ENCODE results near the gene PLCXD1. TPM values are rescaled to one million over a fixed set of nuclear protein-coding genes. Genes with fewer than 3 reads are reported as not detected.

Gene PLCXD1
- total RNA-seq, 2 experiments from 2014 or later = 42.2 to 46.5 TPM

DNA sequence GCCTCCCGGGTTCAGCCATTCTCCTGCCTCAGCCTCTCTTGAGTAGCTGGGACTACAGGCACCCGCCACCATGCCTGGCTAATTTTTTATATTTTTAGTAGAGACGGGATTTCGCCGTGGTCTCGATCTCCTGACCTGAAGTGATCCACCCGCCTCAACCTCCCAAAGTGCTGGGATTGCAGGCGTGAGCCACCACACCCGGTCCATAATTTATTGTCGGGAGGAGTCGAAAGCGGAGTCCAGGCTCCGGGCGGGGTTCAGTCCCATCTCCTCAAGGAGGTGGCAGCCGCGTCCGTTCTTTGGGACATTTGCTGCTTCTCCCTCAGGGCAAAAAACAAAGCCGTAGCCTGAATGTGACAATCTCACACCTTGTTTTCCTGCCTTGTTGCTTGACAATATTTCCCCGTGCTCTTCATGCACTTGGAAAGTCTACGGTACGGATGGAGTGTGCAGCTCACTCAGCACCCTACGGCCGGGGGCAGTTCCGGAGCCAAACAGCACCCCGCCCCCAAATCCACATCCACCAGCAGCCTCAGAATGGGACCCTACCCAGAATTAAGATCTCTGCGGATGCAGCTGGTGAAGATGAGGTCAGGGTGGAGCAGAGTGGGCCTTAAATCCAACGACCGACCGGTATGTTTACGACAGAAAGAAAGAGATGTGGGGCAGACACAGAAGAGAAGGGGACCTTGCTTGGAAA lies 27.8 kb downstream of the PLCXD1 start:
- Mint-ChIP-seq H3K4me1 (ENCODE audit: low read depth) (no peaks in the 10 kb centered on the region), H3K27ac (no peak overlapping the region), H3K27me3 (no peaks in the 10 kb centered on the region), H3K4me3 (no peak overlapping the region), H3K9me3 (no peaks in the 10 kb centered on the region), H3K36me3 (peaks cover 49% of the 10 kb centered on the region)
- intact Hi-C loops (cut with micrococcal nuclease) = no loop called here
- no peak for DNase-seq
- CTCF ChIA-PET = no interaction called here
- POLR2A ChIA-PET = no interaction called here

DNA sequence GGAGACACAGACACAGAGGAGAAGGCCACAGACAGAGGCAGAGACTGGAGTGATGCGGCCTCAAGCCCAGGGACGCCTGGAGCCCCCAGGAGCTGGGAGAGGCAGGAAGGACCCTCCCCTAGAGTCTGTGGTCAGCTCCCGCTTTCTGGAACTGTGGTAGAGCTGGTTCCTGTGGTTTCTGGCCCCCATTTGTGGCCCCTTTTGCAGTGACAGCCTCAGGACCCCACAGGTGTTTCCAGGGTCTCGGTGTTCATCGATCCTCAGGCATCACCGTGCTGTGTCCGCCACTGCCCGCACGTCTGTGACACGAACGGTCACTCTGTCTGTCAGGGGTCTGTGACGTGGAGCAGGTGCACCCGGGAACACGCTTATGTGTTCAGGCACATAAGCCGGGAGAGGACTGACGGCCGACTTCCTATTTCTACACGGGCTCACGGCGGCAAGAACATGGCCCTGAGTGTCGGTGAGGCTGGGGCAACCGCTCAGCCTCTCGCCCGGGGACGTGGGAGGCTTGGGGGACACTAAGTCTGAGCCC lies 29.5 kb downstream of the PLCXD1 start:
- Mint-ChIP-seq H3K27me3 (no peaks in the 10 kb centered on the region), H3K9me3 (no peaks in the 10 kb centered on the region), H3K27ac (no peak overlapping the region), H3K4me1 (ENCODE audit: low read depth) (no peaks in the 10 kb centered on the region), H3K4me3 (no peak overlapping the region), H3K36me3 (peaks cover 39% of the 10 kb centered on the region)
- intact Hi-C loops (cut with micrococcal nuclease) = no loop called here
- POLR2A ChIA-PET = no interaction called here
- CTCF ChIA-PET = no interaction called here
- no peak for DNase-seq

DNA sequence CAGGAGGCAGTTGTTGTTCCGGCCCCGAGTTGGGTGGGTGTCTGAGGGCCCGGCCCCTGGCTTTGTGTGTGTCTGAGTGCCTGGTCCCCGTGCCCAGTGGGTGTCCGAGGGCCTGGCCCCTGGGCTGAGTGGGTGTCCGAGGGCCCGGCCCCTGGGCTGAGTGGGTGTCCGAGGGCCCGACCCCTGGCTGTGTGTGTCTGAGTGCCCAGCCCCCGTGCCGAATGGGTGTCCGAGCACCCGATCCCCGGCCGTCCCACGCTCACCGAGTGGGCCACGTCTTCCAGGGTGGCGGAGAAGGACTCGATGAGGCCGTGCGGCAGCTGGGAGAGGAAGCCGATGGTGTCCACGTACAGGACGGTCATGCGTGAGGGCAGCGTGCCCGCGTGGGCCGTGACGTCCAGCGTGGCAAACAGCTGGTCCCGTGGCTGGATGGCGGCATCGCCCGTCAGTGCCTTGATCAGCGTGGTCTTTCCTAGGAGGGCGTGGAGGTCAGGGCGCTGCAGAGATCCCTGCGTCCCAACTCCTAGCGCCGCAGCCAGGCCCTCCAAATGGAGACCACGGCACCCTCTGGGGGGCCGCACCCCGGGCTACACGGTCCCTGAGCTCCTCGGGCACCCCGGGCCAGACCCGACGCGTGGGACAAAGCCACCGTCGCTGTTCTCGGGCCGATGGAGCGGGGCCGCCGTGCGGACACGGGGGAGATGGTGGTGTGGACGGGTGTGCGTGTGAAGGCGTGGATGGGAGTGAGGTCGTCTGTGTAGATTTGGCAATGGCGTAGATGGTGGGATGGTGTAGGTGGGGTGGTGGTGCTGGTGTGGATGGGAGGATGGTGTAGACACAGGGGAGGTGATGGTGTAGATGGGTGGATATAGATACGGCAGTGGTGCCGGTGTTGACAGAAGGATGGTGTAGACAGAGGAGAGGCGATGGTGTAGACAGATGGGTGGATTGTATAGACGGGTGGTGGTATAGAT lies 30.3 kb downstream of the PLCXD1 start:
- Mint-ChIP-seq H3K9me3 (no peaks in the 10 kb centered on the region), H3K4me1 (ENCODE audit: low read depth) (no peaks in the 10 kb centered on the region), H3K27me3 (no peaks in the 10 kb centered on the region), H3K4me3 (no peak overlapping the region), H3K36me3 (peaks cover 36% of the 10 kb centered on the region), H3K27ac (no peak overlapping the region)
- CTCF ChIA-PET = no interaction called here
- POLR2A ChIA-PET = no interaction called here
- DNase-seq = no peak
- intact Hi-C loops (cut with micrococcal nuclease) = no loop called here

DNA sequence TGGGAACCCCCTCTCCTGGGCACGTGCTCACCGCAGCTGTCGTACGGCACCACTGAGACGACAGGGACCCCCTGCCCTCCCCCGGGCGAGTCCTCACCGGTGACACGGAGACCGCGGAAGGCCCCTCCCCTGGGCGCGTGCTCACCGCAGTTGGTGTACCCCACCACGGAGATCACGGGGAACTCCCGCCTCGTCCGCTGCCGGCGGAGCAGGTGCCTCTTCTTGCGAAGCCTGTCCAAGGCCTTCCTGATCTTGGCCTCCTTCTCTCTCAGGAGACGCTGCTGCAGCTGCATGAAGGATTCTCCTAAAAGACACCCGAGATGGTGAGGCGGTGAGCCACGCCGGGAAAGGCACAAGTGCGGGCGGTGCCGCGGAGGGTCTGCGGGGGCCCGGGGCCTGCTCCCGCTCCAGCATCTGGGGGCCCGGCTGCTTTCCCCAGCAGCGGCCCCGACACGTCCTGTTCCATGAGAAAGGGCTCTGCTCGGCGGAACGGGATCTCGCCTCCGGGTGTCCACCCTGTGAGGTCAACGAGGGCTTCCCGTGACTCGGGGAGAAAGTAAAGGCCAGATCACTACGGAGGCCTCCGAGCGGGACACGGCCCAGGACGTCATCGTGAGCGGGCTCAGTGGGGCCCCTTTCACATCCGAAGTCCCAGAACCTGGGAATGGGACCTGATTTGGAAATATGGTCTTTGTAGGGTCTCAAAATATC lies 31.6 kb downstream of the PLCXD1 start:
- CTCF ChIA-PET = no interaction called here
- H3K9me3 Mint-ChIP-seq = no peaks in the 10 kb centered on the region
- H3K4me3 Mint-ChIP-seq = no peak overlapping the region
- H3K4me1 Mint-ChIP-seq (ENCODE audit: low read depth) = peaks cover 8% of the 10 kb centered on the region
- peaks cover 29% of the 10 kb centered on the region for H3K36me3 Mint-ChIP-seq
- H3K27me3 Mint-ChIP-seq = no peaks in the 10 kb centered on the region
- intact Hi-C loops (cut with micrococcal nuclease) = no loop called here
- H3K27ac Mint-ChIP-seq = no peak overlapping the region
- POLR2A ChIA-PET = no interaction called here
- no peak for DNase-seq

DNA sequence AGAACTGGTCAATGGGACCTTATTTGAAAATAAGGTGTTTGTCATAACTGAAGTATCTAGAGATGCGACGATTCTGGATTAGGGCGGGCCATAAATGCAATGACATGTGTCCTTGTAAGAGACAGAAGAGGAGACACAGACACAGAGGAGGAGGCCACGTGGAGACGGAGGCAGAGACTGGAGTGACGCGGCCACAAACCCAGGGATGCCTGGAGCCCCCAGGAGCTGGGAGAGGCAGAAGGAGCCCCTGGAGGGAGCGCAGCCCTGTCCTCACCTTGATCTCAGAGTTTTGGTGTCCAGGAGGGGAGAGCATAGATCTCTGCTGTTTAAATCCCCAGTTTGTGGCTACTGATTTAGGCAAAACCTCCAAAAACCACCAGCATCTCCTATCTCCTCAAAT lies 32.4 kb downstream of the PLCXD1 start:
- intact Hi-C loops (cut with micrococcal nuclease) = no loop called here
- H3K36me3 Mint-ChIP-seq = peaks cover 29% of the 10 kb centered on the region
- H3K9me3 Mint-ChIP-seq = no peaks in the 10 kb centered on the region
- peaks cover 11% of the 10 kb centered on the region for H3K4me1 Mint-ChIP-seq (ENCODE audit: low read depth)
- no peak overlapping the region for H3K4me3 Mint-ChIP-seq
- CTCF ChIA-PET = no interaction called here
- DNase-seq = no peak
- no peak overlapping the region for H3K27ac Mint-ChIP-seq
- POLR2A ChIA-PET = no interaction called here
- H3K27me3 Mint-ChIP-seq = no peaks in the 10 kb centered on the region

DNA sequence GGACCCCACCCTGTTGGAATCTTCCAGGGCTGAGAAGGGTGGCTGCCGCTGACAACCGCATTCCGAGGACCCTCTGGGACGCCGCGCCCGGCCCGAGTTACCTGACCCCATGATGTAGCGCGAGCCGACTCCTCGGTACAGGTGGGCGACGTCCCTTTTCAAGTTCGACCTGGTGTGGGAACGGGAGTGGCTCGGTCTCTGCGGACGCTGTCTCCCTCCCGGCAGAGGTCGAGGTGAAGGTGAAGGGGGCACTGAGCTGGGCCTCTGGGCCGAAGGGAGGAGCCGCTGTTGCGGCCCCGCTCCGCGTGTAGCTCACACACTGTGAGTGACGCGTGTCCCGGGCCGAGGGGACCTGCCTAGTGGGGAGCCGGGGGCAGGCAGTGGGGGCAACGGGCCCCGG lies 32.9 kb downstream of the PLCXD1 start:
- intact Hi-C loops (cut with micrococcal nuclease) = no loop called here
- Mint-ChIP-seq H3K27ac (no peak overlapping the region), H3K4me1 (ENCODE audit: low read depth) (peaks cover 11% of the 10 kb centered on the region), H3K36me3 (peaks cover 29% of the 10 kb centered on the region), H3K9me3 (no peaks in the 10 kb centered on the region), H3K4me3 (no peak overlapping the region), H3K27me3 (no peaks in the 10 kb centered on the region)
- ChIA-PET POLR2A (no interaction called here), CTCF (no interaction called here)
- DNase-seq = no peak

DNA sequence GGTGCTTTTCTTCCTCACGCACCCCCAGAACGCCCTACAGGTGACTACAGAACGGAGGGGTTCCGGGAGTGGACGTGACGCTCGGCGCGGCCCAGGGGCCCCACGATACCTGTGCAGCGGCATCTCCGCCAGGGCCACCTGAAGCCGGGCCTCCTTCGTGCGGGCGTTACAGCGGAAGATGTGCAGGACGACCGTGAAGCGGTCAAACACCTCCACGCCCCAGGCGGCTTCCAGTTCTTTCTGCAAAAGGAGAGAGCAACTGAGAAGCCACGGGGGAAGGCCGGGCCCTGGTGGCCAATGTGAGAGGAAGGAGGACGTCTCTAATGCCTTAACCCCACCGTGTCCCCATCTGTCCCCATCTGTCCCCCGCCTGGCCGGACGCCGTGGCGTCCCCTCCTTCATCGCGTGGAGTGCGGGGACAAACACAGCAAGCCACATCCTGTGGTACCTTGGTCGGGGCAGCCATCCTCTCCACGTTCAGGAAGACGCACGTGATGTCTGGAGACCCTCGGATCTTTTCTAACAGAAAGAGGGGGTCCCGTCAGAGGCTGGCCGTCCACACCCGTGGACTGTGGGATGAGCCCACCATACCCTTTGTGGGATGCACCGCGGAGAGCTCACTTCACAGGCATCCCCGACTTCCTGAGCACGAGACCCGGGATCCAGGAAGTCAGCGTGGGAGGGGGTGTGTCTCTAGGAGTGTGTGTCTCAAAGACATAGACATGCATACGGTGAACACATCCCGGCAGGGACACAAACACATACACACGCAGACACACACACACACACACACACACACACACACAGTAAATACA lies 33.8 kb downstream of the PLCXD1 start:
- no peaks in the 10 kb centered on the region for H3K27me3 Mint-ChIP-seq
- CTCF ChIA-PET = no interaction called here
- H3K27ac Mint-ChIP-seq = no peak overlapping the region
- no peak overlapping the region for H3K4me3 Mint-ChIP-seq
- H3K36me3 Mint-ChIP-seq = peaks cover 23% of the 10 kb centered on the region
- peaks cover 11% of the 10 kb centered on the region for H3K4me1 Mint-ChIP-seq (ENCODE audit: low read depth)
- no peak for DNase-seq
- POLR2A ChIA-PET = no interaction called here
- intact Hi-C loops (cut with micrococcal nuclease) = no loop called here
- H3K9me3 Mint-ChIP-seq = no peaks in the 10 kb centered on the region

DNA sequence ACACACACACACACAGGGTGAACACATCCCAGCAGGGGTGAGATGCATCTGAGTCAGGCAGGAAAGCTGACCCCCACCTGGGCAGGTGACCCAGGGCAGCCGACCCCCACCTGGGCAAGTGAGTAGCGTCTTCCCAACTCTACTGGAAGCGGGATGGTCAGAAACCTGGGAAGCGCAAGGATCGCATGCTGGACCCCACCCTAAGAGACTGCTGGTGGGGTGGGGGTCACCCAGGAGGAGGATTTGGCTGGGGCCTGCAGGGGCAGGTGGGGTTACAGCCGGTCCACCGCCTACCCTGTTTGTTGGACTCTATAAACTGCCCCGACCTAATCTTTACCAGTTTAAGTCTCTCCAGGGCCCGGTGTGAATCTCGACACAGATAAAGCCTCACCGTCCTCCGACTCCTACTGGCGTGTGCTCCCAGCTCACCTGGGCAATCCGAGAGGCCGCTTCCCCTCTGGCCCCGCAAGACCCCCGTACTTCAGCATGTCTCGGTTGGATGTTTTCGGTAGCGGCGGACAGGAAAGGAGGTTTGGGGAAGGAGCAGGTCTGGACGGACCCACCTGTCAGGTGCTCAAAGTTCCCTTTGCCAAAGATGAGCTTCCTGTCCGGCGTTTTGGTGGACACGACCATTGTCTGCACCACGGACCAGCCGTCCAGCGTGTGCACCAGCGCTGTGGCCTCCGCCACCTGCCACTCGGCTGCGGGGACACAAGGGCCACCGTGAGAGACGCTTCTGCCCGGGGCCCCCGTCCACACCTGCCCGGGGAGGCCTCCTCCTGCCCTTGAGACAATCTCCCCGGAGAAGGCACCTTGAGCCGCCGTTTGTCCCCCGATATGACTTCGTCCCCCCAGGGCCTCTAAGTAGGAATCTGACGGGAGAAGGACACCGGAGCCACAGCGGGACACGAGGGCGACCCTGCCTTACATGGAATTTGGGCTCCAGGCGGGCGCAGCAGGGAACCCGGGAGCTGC lies 35.5 kb downstream of the PLCXD1 start:
- peaks cover 15% of the 10 kb centered on the region for H3K4me1 Mint-ChIP-seq (ENCODE audit: low read depth)
- peaks cover 22% of the 10 kb centered on the region for H3K36me3 Mint-ChIP-seq
- intact Hi-C loops (cut with micrococcal nuclease) = no loop called here
- H3K4me3 Mint-ChIP-seq = peak overlapping the region; percentile 48
- H3K9me3 Mint-ChIP-seq = no peaks in the 10 kb centered on the region
- ChIA-PET CTCF (no interaction called here), POLR2A (no interaction called here)
- no peaks in the 10 kb centered on the region for H3K27me3 Mint-ChIP-seq
- no peak for DNase-seq
- peak overlapping the region; percentile 62 for H3K27ac Mint-ChIP-seq

DNA sequence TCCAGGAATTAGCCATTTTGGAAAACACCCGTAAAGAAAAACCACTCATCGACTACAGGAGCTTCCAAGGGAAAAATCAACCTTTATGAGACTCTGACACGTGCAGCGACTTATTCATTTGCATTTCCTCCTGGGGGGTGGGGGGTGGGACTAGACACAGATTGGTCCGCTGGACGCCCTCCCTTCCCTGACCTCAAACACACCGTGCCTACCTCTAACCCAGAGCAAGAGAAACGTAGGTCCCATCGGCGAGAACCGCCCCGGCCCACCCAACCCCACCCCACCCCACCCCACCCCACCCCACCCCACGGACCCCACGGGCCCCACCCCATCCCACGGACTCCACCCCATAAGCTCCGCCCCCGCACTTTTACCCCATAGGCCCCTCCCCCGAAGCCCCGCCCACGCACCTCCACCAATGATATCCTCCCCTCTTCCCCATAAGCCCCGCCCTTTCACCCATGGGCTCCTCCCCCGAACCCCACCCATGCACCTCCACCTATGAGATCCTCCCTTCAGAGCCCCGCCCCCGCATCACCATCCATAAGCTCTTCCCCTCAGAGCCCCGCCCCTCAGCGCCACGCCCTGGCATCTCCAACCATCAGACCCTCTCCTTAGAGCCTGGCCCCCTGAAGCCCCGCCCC lies 36.4 kb downstream of the PLCXD1 start:
- DNase-seq = no peak
- peak overlapping the region; percentile 91 for H3K4me3 Mint-ChIP-seq
- intact Hi-C loops (cut with micrococcal nuclease) = loop anchor here (1.0 to 2.0 kb wide), 7 partner anchors 34 to 1343 kb away; partner anchors contain the start of genes ASMTL and SLC25A6
- no peaks in the 10 kb centered on the region for H3K27me3 Mint-ChIP-seq
- H3K36me3 Mint-ChIP-seq = peaks cover 17% of the 10 kb centered on the region
- ChIA-PET CTCF (no interaction called here), POLR2A (no interaction called here)
- H3K9me3 Mint-ChIP-seq = no peaks in the 10 kb centered on the region
- H3K4me1 Mint-ChIP-seq (ENCODE audit: low read depth) = peaks cover 16% of the 10 kb centered on the region
- peak overlapping the region; percentile 99 for H3K27ac Mint-ChIP-seq

DNA sequence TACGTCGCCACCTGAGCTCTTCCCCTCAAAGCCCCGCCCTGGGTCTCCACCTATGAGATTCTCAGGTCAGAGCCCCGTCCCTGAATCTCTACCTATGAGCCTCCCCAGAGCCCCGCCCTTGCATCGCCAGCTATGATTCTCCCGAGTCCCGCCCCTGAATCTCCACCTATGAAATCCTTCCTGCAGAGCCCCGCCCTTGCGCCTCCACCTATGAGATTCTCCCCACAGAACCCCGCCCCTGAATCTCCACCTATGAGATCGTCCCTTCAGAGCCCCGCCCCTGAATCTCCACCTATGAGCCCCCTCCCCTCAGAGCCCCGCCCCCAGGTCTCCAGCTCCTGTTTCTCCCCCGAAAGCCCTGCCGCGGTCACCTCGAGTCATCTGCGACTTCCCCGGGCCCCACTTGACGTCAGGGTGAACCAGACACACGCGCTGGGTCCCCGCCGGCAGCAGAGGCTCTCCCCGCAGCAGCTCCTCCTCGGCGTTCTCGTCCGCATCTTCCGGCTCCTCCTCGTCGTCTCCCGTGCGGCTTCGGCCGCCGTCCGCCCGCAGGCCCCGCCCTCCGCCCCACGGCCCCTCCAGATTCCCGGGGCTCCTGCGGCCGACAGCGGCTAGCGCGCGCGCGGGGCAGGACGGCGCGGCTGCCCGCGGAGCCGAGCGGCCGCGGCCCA lies 37.0 kb downstream of the PLCXD1 start:
- Mint-ChIP-seq H3K27me3 (no peaks in the 10 kb centered on the region), H3K4me1 (ENCODE audit: low read depth) (peaks cover 20% of the 10 kb centered on the region), H3K27ac (peak overlapping the region; percentile 99), H3K36me3 (peaks cover 14% of the 10 kb centered on the region), H3K9me3 (no peaks in the 10 kb centered on the region), H3K4me3 (peak overlapping the region; percentile 91)
- ChIA-PET POLR2A (no interaction called here), CTCF (no interaction called here)
- peak; percentile 99 for DNase-seq
- intact Hi-C loops (cut with micrococcal nuclease) = loop anchor here (1.0 to 2.0 kb wide), 7 partner anchors 35 to 1343 kb away; partner anchors contain the start of genes ASMTL and SLC25A6
